HG03039 (cell line): ENCODE data around the gene WDR3.
"Not testable (repeated sequence)": the region's sequence is repeated elsewhere in the genome, so short reads cannot be mapped to it uniquely, and the experiment has no call there.

Experiments
- ATAC-seq: cut with Tn5 transposase; IDR thresholded peaks from one replicate; pipeline ENCODE4 v1.9.1; 2021; ENCODE audit warnings: mild to moderate bottlenecking, moderate library complexity; ENCODE audit not compliant: unreplicated experiment

WDR3 gene

GRCh38 chr1:117929343-117930172, at the start of gene WDR3, which contains the start of gene GDAP2:
Gene WDR3, plus strand, starts transcription at chr1:117929739. Its CDS starts 3,581 bp downstream, at chr1:117933320.
Gene GDAP2, minus strand, starts transcription at chr1:117929621. Its CDS starts 9,264 bp downstream, at chr1:117920357.
- peak; percentile 95 for ATAC-seq

- ATAC-seq = no peak
These were observed 45.9 kb upstream of the WDR3 start for GRCh38 chr1:117883616-117884015.

- ATAC-seq = no peak
These were observed 43.3 kb upstream of the WDR3 start for GRCh38 chr1:117886101-117886795.

GRCh38 chr1:117890452-117890851, 39.1 kb upstream of the WDR3 start:
- no peak for ATAC-seq

- ATAC-seq = no peak
These were observed 37.0 kb upstream of the WDR3 start for GRCh38 chr1:117892512-117892911.

- ATAC-seq = no peak
These were observed 35.5 kb upstream of the WDR3 start for GRCh38 chr1:117894078-117894477.

GRCh38 chr1:117895482-117896114, 33.9 kb upstream of the WDR3 start:
- ATAC-seq = peak; percentile 94

GRCh38 chr1:117897551-117897950, 32.0 kb upstream of the WDR3 start:
- no peak for ATAC-seq

- no peak for ATAC-seq
These were observed 29.7 kb upstream of the WDR3 start for GRCh38 chr1:117899801-117900200.

- no peak for ATAC-seq
These were observed 26.6 kb upstream of the WDR3 start for GRCh38 chr1:117902944-117903343.

GRCh38 chr1:117904485-117904884, 25.1 kb upstream of the WDR3 start:
- ATAC-seq = no peak

GRCh38 chr1:117905019-117905418, 24.5 kb upstream of the WDR3 start:
- ATAC-seq = no peak

- ATAC-seq = no peak
These were observed 18.5 kb upstream of the WDR3 start for GRCh38 chr1:117911051-117911450.

GRCh38 chr1:117919376-117919775, 10.2 kb upstream of the WDR3 start:
- no peak for ATAC-seq

GRCh38 chr1:117921991-117922390, 7.5 kb upstream of the WDR3 start:
- ATAC-seq = no peak

GRCh38 chr1:117922717-117923116, 6.8 kb upstream of the WDR3 start:
- ATAC-seq = not testable (repeated sequence)

GRCh38 chr1:117925981-117926380, 3.6 kb upstream of the WDR3 start:
- no peak for ATAC-seq

GRCh38 chr1:117928881-117929342, 627 bp upstream of the WDR3 start:
- peak; percentile 30 for ATAC-seq

- ATAC-seq = no peak
These were observed 571 bp downstream of the WDR3 start for GRCh38 chr1:117930173-117930447.

GRCh38 chr1:117930484-117930883, 945 bp downstream of the WDR3 start:
- no peak for ATAC-seq

GRCh38 chr1:117932576-117932975, 3.0 kb downstream of the WDR3 start:
- no peak for ATAC-seq

GRCh38 chr1:117933769-117934168, 4.2 kb downstream of the WDR3 start:
- no peak for ATAC-seq
